Mesothelial cell of epicardium (in vitro differentiated cells): ENCODE data around the gene ASTL. TPM values are rescaled to one million over a fixed set of nuclear protein-coding genes. Genes with fewer than 3 reads are reported as not detected.

Experiments
- DNase-seq, 2 experiments: peaks; one replicate each; pipeline ENCODE4 v3.0.0; 2021; ENCODE audit warnings: low spot score in 2 of 2; ENCODE audit not compliant: unreplicated experiment in 2 of 2
- H3K27ac Mint-ChIP-seq: 2 replicates; pipeline ENCODE4 v1.8.0; 2021; ENCODE audit warnings: mixed read lengths
- H3K27me3 Mint-ChIP-seq: 2 replicates; pipeline ENCODE4 v1.8.0; 2021; ENCODE audit warnings: low read depth, mixed read lengths
- H3K36me3 Mint-ChIP-seq: 2 replicates; pipeline ENCODE4 v1.8.0; 2021; ENCODE audit warnings: mixed read lengths
- H3K4me1 Mint-ChIP-seq: 2 replicates; pipeline ENCODE4 v1.8.0; 2021; ENCODE audit warnings: mixed read lengths
- H3K4me3 Mint-ChIP-seq: 2 replicates; pipeline ENCODE4 v1.8.0; 2021; ENCODE audit warnings: mild to moderate bottlenecking, moderate library complexity, mixed read lengths
- H3K9me3 Mint-ChIP-seq: 2 replicates; pipeline ENCODE4 v1.8.0; 2021; ENCODE audit warnings: mixed read lengths
- total RNA-seq: library from RNA; stranded (reverse); gene quantifications from 3 replicates; pipeline ENCODE4 v1.2.1, GENCODE V29; 2021
- TF ChIP-seq, protein P1 (sequence below): fragments of 200-600 bp; sonication (generic); IDR thresholded peaks from one replicate; pipeline ENCODE4 v1.5.0; 2021; ENCODE audit warnings: antibody characterized with exemption; ENCODE audit not compliant: unreplicated experiment

The ASTL gene
- total RNA-seq, 1 donor from 2014 or later = 1.2 TPM

DNA sequence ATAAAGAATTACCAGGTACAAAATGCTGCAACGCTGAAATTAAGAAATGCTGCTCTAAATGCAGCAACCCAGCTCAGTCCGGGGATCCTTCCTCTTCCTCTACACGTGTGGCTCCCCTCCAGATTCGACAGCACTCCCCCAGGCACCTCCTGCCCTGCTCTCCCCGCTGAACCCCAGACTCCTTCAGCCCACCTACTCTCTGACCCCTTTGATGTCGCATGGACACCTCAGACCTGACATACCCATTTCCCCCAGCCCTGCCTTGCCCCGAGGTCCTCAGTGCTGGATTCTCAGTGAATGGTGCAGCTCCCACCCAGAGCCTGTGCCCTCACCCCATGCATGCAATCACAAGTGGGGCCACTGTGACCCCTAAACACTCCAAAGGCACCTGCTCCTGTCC is 17.3 kb downstream of the ASTL start:
- no peaks in the 10 kb centered on the region for H3K36me3 Mint-ChIP-seq
- H3K9me3 Mint-ChIP-seq = no peaks in the 10 kb centered on the region
- peaks cover 77% of the 10 kb centered on the region for H3K27me3 Mint-ChIP-seq
- DNase-seq = no peak
- H3K4me3 Mint-ChIP-seq = no peak overlapping the region
- TF ChIP-seq, protein P1, sequence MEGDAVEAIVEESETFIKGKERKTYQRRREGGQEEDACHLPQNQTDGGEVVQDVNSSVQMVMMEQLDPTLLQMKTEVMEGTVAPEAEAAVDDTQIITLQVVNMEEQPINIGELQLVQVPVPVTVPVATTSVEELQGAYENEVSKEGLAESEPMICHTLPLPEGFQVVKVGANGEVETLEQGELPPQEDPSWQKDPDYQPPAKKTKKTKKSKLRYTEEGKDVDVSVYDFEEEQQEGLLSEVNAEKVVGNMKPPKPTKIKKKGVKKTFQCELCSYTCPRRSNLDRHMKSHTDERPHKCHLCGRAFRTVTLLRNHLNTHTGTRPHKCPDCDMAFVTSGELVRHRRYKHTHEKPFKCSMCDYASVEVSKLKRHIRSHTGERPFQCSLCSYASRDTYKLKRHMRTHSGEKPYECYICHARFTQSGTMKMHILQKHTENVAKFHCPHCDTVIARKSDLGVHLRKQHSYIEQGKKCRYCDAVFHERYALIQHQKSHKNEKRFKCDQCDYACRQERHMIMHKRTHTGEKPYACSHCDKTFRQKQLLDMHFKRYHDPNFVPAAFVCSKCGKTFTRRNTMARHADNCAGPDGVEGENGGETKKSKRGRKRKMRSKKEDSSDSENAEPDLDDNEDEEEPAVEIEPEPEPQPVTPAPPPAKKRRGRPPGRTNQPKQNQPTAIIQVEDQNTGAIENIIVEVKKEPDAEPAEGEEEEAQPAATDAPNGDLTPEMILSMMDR = no peak
- no peak overlapping the region for H3K27ac Mint-ChIP-seq
- peaks cover 6% of the 10 kb centered on the region for H3K4me1 Mint-ChIP-seq

DNA sequence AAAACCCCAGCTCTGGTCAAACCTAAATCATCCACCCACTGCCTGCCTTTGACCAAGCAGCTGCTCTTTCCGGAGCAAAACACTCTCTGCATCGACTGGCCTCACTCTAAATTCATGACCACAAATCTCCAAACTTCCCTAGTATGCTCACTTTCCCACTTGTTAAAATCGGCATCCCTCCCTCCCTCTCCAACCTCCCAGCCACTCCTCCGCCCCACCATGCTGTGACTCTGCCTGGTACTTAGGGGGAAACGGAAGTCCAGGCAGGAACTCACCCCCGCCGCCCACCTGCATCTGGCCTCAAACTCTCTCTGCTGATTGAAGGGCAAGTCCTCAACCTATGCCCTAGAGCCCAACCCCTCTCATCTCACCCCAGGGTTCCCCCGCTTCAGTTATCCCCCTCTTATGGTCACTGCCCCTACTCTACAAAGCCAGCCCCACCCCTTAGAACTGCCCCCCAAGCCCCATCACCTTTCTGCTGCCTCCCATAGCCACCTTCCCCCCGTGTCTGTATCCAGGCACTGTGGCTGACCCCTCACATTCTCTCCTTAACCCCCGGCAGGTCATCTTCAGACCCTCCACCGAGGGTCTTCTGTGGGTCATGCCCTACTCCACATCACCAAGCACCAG is 18.1 kb downstream of the ASTL start:
- Mint-ChIP-seq H3K4me3 (no peak overlapping the region), H3K27me3 (peaks cover 78% of the 10 kb centered on the region), H3K4me1 (peaks cover 8% of the 10 kb centered on the region), H3K36me3 (no peaks in the 10 kb centered on the region), H3K27ac (no peak overlapping the region), H3K9me3 (no peaks in the 10 kb centered on the region)
- TF ChIP-seq, protein P1 = no peak
- DNase-seq = peak in 1 of 2 experiments; percentile 7

- peaks cover 77% of the 10 kb centered on the region for H3K27me3 Mint-ChIP-seq
These were observed 18.9 kb downstream of the ASTL start for GRCh38 chr2:96119389-96119751.

GRCh38 chr2:96118698-96119388 is 19.5 kb downstream of the ASTL start:
- H3K9me3 Mint-ChIP-seq = no peaks in the 10 kb centered on the region
- peak in 1 of 2 experiments; percentile 17 for DNase-seq
- H3K36me3 Mint-ChIP-seq = no peaks in the 10 kb centered on the region
- no peak overlapping the region for H3K27ac Mint-ChIP-seq
- H3K4me1 Mint-ChIP-seq = peaks cover 8% of the 10 kb centered on the region
- H3K27me3 Mint-ChIP-seq = peaks cover 78% of the 10 kb centered on the region
- no peak overlapping the region for H3K4me3 Mint-ChIP-seq
- TF ChIP-seq, protein P1 = no peak

More at GRCh38 chr2:96119389-96119751, 18.9 kb downstream of the ASTL start:
- no peak overlapping the region for H3K27ac Mint-ChIP-seq
- H3K4me1 Mint-ChIP-seq = peaks cover 8% of the 10 kb centered on the region
- TF ChIP-seq, protein P1 = no peak
- H3K36me3 Mint-ChIP-seq = no peaks in the 10 kb centered on the region
- H3K9me3 Mint-ChIP-seq = no peaks in the 10 kb centered on the region
- no peak overlapping the region for H3K4me3 Mint-ChIP-seq
- no peak for DNase-seq

DNA sequence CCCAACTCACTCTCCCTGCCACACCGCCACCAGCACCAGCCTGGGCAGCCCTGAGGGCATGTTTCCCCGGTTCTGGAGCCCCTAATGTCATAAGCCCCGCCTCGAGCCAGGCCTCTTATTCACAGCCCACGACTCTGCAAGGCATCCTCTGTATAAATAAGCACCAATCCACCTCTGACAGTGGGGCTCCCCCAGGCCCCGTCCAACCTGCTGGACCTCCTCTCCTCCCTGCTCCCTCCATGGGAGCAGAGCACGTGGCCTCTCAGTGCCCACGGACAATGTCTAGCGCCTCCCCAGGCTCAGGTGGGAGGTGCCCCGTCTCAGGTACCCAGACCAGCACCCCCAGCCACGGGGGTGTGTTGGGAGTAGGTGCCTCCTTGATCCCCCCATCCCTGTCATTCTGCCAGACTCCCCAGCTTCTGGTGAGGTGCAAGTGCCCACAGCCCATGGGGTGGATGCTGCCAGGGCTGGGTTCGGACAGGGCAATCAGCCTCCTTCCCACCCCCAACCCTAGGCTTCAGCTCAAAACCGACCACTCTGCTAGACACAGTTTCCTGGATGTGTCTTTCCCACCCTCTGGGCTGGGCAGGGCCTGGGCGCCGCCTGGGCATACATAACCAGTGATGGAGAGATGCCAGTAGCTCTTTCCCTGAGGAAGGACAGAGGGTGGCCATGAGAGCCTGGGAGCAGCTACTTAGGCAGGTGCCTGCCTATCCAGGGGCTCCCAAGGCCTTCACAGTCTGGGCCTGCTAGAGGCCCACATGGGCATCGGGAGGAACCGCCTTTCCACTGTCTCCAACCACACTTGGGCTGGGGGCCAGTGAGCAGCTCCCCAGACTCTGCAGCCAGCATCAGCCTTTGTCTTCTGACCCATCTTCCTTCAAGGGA is 20.4 kb downstream of the ASTL start:
- Mint-ChIP-seq H3K4me3 (peak overlapping the region; percentile 63), H3K9me3 (no peaks in the 10 kb centered on the region), H3K36me3 (no peaks in the 10 kb centered on the region), H3K27ac (no peak overlapping the region), H3K4me1 (peaks cover 8% of the 10 kb centered on the region), H3K27me3 (peaks cover 83% of the 10 kb centered on the region)
- TF ChIP-seq, protein P1 = no peak
- DNase-seq = peak in 1 of 2 experiments; percentile 25
